Measurements from ENCODE around the gene ALDH1B1. TPM values are rescaled to one million over a fixed set of nuclear protein-coding genes. Genes with fewer than 3 reads are reported as not detected.
A peak's percentile ranks its signal among the peaks of the same experiment; 100 is the strongest.
"Not testable (repeated sequence)": the region's sequence is repeated elsewhere in the genome, so short reads cannot be mapped to it uniquely, and the experiment has no call there.

ALDH1B1 gene
- total RNA-seq, 1 donor from 2014 or later, result 9.3 TPM

- DNase-seq, result no peak
These were observed 5.4 kb upstream of the ALDH1B1 start for GRCh38 chr9:38387066-38387465.

DNA sequence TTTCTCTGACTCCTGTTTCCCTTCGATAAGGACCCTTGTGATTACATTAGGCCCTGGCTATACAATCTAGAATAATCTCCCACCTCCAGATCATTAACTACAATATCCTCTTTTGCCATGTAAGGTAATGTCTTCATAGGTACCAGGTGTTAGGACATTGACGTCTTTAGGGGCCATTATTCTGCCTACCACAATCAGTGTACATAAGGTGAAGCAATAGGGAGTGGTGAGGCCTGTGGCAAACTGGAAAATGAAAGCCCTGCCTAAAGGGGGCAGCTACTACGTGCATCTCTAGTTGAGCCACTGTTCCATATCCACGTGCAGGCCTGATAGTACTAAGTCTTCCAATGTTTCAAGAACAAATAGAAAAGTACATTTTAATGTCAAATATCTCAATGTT is 4.8 kb upstream of the ALDH1B1 start:
- no peak for DNase-seq

- DNase-seq, result no peak
These were observed 3.9 kb upstream of the ALDH1B1 start for GRCh38 chr9:38388283-38389223.

DNA sequence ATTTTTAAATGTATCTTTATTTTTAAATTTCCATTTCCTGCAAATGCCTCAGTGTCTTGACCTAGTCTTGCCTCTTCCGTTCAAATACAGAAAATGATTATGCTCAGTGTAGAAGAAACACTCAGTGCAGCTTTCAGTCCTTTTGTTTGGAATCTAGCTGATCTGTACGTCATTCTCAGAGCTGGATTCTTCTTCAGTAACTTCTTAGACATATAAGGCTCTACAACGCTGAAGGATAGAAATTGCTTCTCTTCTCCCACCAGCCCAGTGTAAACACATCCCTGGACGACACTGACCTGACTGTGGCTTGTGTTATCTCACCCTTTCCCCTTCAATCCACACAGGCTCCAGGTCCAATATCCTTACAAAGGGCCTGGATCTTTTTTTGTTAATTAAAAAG is 3.2 kb upstream of the ALDH1B1 start:
- DNase-seq, result peak; percentile 6

GRCh38 chr9:38390442-38390841 is 2.1 kb upstream of the ALDH1B1 start:
- no peak for DNase-seq

GRCh38 chr9:38390851-38391250 is 1.7 kb upstream of the ALDH1B1 start:
- no peak for DNase-seq

GRCh38 chr9:38391278-38392118 is 1.0 kb upstream of the ALDH1B1 start:
- DNase-seq, result no peak

- no peak for DNase-seq
These were observed 760 bp downstream of the ALDH1B1 start for GRCh38 chr9:38393128-38393796.

DNA sequence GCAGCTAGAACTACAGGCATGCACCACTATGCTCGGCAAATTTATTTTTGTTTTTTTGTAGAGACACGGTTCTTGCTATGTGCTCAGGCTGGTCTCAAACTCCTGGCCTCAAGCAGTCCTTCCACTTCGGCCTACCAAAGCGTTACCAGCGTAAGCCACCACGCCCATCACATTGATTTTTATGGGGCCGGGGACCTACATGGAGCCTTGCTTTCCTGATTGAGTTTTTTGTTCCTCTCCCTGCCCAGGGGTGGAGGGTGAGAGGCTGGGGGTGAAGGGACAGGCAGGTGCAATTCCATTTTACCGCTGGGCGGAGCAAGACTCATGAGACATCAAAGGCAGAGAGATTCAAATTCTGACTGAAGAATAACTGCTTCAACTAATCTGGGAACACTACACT is 1.9 kb downstream of the ALDH1B1 start:
- DNase-seq, result no peak

DNA sequence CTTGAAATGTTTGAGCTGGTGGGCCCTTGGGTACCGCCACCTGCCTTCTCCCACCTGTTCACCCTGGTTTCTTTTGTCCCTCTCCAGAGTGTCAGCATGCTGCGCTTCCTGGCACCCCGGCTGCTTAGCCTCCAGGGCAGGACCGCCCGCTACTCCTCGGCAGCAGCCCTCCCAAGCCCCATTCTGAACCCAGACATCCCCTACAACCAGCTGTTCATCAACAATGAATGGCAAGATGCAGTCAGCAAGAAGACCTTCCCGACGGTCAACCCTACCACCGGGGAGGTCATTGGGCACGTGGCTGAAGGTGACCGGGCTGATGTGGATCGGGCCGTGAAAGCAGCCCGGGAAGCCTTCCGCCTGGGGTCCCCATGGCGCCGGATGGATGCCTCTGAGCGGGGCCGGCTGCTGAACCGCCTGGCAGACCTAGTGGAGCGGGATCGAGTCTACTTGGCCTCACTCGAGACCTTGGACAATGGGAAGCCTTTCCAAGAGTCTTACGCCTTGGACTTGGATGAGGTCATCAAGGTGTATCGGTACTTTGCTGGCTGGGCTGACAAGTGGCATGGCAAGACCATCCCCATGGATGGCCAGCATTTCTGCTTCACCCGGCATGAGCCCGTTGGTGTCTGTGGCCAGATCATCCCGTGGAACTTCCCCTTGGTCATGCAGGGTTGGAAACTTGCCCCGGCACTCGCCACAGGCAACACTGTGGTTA is 3.3 kb downstream of the ALDH1B1 start:
- DNase-seq, result no peak

DNA sequence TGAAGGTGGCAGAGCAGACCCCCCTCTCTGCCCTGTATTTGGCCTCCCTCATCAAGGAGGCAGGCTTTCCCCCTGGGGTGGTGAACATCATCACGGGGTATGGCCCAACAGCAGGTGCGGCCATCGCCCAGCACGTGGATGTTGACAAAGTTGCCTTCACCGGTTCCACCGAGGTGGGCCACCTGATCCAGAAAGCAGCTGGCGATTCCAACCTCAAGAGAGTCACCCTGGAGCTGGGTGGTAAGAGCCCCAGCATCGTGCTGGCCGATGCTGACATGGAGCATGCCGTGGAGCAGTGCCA is 3.8 kb downstream of the ALDH1B1 start:
- no peak for DNase-seq

- not testable (repeated sequence) for DNase-seq
These were observed 6.7 kb downstream of the ALDH1B1 start for GRCh38 chr9:38399191-38399590.

GRCh38 chr9:38401994-38402393 is 9.5 kb downstream of the ALDH1B1 start:
- DNase-seq, result no peak

DNA sequence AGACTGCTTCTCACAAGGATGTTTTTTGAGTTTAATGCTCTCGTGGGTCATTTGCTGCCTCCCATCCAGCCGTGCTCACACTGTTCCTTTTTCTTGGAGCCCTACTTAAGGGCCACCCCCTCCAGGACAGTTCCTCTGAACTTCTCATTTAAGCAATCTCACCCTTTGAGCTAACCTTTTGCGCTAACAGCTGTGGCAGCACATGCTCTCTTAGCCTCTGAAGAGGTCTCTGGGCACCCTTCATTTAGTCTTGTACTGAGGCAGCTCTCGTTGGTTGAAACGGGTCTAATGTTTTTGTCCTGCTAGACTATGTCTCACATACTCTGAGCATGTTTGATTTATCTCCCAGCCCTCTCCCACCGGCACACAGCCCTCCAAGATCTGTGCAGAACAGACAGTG is 11.8 kb downstream of the ALDH1B1 start:
- DNase-seq, result no peak

DNA sequence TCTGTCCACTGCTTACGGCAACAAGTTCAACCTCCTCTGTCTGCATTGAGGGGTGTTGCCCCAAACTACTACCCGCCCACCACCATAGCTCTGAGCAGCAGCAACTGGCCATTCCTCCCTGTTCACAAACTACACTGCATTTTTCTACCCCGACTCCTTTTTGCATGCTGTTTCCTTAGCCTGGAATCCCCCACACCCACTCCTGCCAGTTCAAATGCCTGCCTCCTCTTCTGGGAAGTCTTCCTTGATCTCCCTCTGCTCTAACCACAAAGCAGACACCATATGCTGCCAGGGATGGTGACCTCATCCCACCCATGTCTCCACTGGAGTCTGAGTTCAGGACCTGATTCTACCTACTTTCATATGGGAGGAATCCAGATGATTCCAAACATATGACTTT is 13.3 kb downstream of the ALDH1B1 start:
- DNase-seq, result no peak

DNA sequence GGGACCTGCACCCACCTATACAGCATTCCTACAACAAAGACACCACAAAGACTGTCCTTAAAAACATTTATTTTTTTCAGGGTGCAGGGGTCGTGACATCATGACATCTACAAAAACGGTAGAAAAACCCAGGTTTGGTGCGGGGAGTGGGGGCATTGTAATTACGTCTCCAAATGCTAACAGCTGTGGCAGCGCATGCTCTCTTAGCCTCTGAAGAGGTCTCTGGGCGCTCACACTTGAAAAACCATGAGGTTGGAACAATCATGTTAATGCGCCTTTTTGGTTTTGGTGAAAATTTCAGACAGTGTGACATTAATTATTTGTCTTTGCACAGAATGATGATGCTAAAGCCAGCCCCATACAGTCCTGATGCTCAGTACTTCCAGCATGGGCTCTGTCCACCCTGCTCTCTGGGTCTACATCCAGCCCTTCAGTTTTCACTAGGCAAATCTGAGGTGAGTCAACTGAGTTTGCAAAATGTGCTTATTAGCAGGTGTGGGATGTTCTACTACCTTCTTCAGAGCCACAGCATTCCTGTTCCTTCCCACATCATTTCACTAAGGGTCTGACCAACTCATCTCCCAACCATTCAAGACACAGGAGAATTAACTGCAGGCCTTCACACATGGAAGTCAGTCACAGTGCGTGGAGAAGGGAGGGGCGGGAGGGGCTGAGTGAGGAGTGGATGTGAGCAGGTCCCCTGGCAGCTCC is 14.1 kb downstream of the ALDH1B1 start:
- no peak for DNase-seq

GRCh38 chr9:38408719-38409118 is 16.2 kb downstream of the ALDH1B1 start:
- DNase-seq, result no peak

GRCh38 chr9:38412751-38413150 is 20.2 kb downstream of the ALDH1B1 start:
- no peak for DNase-seq

- DNase-seq, result no peak
These were observed 20.8 kb downstream of the ALDH1B1 start for GRCh38 chr9:38413283-38413682.

GRCh38 chr9:38414040-38414723 is 21.7 kb downstream of the ALDH1B1 start:
- DNase-seq, result peak; percentile 18

GRCh38 chr9:38415856-38416255 is 23.4 kb downstream of the ALDH1B1 start:
- no peak for DNase-seq
